Stimulated activated CD8-positive, alpha-beta memory T cell treated with anti-CD3 and anti-CD28 coated beads, Interleukin-12 subunit alpha, Interleukin-12 subunit beta, amount 100 ng/mL, for 4 hours (primary cell): ENCODE data around the gene GDF3.

Experiments used
- DNase-seq: peaks from one replicate; pipeline ENCODE4 v3.0.0-alpha.2; 2020; ENCODE audit warnings: low read depth

Gene GDF3

GRCh38 chr12:7667125-7667524 lies 28.4 kb downstream of the GDF3 start:
- no peak for DNase-seq

DNA sequence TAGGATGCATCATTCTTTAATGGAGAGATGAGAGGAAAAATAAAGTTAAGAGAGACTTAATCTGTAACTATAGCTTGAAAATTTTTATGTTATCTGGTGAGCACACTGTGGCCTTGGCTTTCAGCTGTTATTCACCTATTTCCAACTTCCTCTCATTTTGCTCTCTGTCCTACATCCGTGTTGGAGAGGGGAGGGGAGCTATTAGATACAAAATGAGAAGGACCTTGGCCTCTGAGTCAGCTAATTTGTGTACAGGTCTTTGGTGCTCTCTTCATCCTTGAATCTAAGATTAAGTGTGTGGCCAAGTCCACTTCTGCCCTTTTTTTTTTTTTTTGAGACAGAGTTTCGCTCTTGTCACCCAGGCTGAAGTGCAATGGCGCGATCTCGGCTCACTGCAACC lies 29.0 kb downstream of the GDF3 start:
- no peak for DNase-seq

DNA sequence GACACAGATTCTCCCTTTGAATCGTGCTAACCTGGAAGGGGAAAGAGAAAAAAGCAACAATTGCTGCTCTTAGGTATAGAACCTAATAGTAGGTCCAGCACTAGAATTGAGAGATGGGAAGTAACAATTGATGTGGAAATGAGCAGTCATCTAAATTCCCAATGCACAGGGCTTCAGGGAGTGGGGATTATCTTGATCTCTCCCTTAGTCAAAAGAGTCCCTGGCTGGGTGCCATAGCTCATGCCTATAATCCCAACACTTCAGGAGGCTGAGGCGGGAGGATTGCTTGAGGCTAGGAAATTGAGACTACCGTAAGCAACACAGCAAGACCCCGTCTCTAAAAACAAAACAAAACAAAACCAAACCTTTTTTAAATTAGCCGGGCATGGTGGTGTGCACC lies 33.8 kb downstream of the GDF3 start:
- DNase-seq: no peak

GRCh38 chr12:7656121-7656520 lies 39.5 kb downstream of the GDF3 start:
- no peak for DNase-seq

GRCh38 chr12:7650091-7650490 lies 45.5 kb downstream of the GDF3 start:
- no peak for DNase-seq

DNA sequence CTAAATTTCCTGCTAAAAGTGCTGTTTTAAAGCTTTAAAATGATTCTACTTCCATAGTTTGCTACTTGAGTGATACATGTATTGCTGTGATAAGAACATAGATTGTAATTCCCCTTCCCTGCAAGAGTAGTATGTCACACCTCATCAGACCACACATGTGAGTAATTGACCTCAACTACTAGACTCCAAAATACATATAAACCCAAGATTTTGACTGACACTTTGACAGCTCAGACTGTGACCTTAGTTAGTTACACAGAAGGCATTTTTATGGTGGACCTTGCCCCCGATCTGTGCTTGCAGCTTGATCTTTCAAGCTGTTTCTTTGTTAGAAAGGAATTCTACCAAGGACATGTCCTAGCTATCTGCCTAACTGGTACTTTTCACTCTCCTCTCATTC lies 48.5 kb downstream of the GDF3 start:
- no peak for DNase-seq

- DNase-seq: no peak
Measured at GRCh38 chr12:7646178-7646475, 49.4 kb downstream of the GDF3 start.

GRCh38 chr12:7645395-7646177 lies 50.0 kb downstream of the GDF3 start:
- DNase-seq: no peak

GRCh38 chr12:7642876-7643309 lies 52.7 kb downstream of the GDF3 start:
- DNase-seq: no peak

- DNase-seq: no peak
Measured at GRCh38 chr12:7642287-7642686, 53.3 kb downstream of the GDF3 start.

- peak; percentile 30 for DNase-seq
Measured at GRCh38 chr12:7640123-7640995, 55.2 kb downstream of the GDF3 start.
